ENCODE results near the gene P2RY6.

Gene P2RY6

GRCh38 chr11:73342633-73343032 lies 70.5 kb downstream of the P2RY6 start:
- DNase-seq (ENCODE audit: low read depth, low spot score) = no peak
- no peak overlapping the region for H3K4me3 ChIP-seq (ENCODE audit: low read length)

- H3K4me3 ChIP-seq (ENCODE audit: low read length) = no peak overlapping the region
- no peak for DNase-seq (ENCODE audit: low read depth, low spot score)
These were observed 71.1 kb downstream of the P2RY6 start for GRCh38 chr11:73343076-73343873.

DNA sequence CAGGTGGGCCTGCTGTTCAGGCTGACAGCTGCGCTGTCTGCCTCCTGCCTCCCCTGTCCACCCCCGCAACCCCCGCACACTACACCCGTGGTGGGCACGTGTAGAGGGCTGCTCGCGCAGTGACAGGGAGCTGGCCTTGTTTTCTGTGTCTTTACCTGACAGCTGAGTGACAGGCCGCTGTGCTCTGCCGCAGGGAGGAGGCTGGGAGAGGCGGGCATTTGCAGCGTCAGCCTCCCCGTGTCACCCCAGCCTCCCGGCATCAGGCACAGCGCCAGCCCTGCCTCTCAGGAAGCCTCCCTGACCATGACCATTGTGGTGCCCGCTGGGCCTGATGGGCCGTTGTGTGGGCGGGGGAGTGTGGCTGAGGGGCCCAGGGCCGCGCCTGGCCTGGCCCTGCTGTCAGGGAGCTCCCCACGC lies 72.1 kb downstream of the P2RY6 start:
- no peak overlapping the region for H3K4me3 ChIP-seq (ENCODE audit: low read length)
- no peak for DNase-seq (ENCODE audit: low read depth, low spot score)

GRCh38 chr11:73345481-73346160 lies 73.5 kb downstream of the P2RY6 start:
- no peak for DNase-seq (ENCODE audit: low read depth, low spot score)
- no peak overlapping the region for H3K4me3 ChIP-seq (ENCODE audit: low read length)

DNA sequence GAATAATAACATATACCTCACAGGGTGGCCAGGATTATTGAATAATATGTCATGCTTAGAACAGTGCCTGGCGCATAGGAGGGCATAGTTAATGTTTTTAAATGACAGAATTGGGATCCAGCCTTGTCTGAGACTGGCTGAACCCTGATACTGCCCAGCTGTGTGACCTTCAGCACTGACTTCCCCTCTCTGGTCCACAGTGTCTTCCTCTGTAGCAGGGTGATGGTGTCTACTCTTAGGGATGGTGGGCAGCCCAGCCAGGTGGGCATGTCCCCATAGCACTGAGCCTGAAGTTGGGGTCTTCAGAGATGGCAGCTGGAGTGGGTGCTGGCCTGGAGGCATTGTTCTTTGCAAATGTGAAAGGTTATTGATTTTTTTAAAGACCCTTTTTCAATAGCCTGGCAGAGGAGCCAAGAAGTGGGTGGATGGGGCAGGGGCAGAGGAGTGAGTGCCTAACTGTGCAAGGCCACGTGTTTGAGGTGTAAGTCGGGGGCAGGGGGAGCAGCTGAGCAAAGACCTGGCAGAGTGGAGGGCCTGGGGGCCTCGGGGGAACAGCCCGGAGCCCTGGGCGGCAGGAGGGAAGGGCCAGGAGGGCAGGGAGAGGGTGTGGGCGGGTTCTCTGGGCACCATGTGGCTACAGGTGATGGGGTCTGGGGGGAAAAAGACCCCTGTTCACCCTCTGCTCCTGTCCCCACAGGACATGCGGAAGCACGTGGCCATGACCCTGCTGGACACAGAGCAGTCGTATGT lies 74.2 kb downstream of the P2RY6 start:
- no peak for DNase-seq (ENCODE audit: low read depth, low spot score)
- H3K4me3 ChIP-seq (ENCODE audit: low read length) = no peak overlapping the region

DNA sequence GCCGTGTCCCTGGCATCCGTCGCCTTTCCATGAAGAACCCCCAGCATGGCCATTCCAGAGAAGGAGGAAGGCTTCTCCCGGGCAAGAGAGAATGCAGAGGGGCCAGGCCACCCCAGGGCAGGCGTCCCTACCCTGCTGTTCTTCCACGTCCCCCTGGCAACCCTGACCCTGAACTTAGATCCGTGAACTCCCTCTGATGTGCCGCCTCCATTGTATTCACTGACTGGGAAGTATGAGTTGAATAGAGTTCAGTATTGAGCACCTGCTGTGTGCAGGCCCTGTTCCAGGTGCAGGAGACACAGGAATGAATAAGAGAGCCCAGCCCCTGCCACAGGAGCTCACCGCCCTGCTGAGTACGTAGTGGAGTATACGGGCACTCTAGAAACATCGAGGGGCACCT lies 74.9 kb downstream of the P2RY6 start:
- H3K4me3 ChIP-seq (ENCODE audit: low read length) = no peak overlapping the region
- no peak for DNase-seq (ENCODE audit: low read depth, low spot score)
